ENCODE measurements around the gene CATSPERB.

DNA sequence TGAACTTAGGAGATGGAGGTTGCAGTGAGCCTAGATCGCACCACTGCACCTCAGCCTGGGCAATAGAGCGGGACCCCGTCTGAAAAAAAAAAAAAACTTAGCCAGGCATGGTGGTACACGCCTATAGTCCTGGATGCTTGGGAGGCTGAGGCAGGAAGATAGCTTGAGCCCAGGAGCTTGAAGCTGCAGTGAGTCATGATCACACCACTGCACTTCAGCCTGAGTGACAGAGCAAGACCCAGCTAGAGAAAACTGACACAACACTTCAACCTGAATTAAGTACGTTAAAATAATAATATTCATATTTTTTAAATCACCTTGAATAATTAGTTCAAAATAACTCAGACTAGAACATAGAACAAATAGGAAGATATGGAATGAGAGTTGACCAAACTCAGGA lies 5.7 kb upstream of the CATSPERB start:
- TF ChIP-seq GATA2 (IDR thresholded peaks at IDR 0.05; ENCODE audit: low read depth, low read length): no peak
- no peak for TF ChIP-seq GATA3 (IDR thresholded peaks at IDR 0.05; ENCODE audit: low read depth, low read length)

All from SH-SY5Y (cell line).